Measurements from ENCODE around the gene PCYT2. TPM values are rescaled to one million over a fixed set of nuclear protein-coding genes. Genes with fewer than 3 reads are reported as not detected.
A peak's percentile ranks its signal among the peaks of the same experiment; 100 is the strongest.

The PCYT2 gene
- total RNA-seq, 1 experiment from 2014 or later, result 30.4 TPM

- DNase-seq (ENCODE audit: low read depth), result no peak
Observed at GRCh38 chr17:81944858-81945257, 33.7 kb upstream of the PCYT2 start.

GRCh38 chr17:81942167-81942553, 31.0 kb upstream of the PCYT2 start:
- no peak for DNase-seq (ENCODE audit: low read depth)

- DNase-seq (ENCODE audit: low read depth), result no peak
Observed at GRCh38 chr17:81941484-81942166, 30.4 kb upstream of the PCYT2 start.

GRCh38 chr17:81940538-81941483, 29.6 kb upstream of the PCYT2 start:
- DNase-seq (ENCODE audit: low read depth), result no peak

GRCh38 chr17:81939881-81940385, 28.7 kb upstream of the PCYT2 start:
- DNase-seq (ENCODE audit: low read depth), result no peak

- DNase-seq (ENCODE audit: low read depth), result no peak
Observed at GRCh38 chr17:81939218-81939617, 28.0 kb upstream of the PCYT2 start.

- DNase-seq (ENCODE audit: low read depth), result no peak
Observed at GRCh38 chr17:81935709-81936084, 24.5 kb upstream of the PCYT2 start.

- DNase-seq (ENCODE audit: low read depth), result no peak
Observed at GRCh38 chr17:81934850-81935708, 23.9 kb upstream of the PCYT2 start.

- no peak for DNase-seq (ENCODE audit: low read depth)
Observed at GRCh38 chr17:81934098-81934757, 23.0 kb upstream of the PCYT2 start.

- no peak for DNase-seq (ENCODE audit: low read depth)
Observed at GRCh38 chr17:81933178-81933699, 22.0 kb upstream of the PCYT2 start.

- no peak for DNase-seq (ENCODE audit: low read depth)
Observed at GRCh38 chr17:81932333-81932983, 21.3 kb upstream of the PCYT2 start.

- no peak for DNase-seq (ENCODE audit: low read depth)
Observed at GRCh38 chr17:81931557-81932332, 20.5 kb upstream of the PCYT2 start.

GRCh38 chr17:81931189-81931556, 20.0 kb upstream of the PCYT2 start:
- DNase-seq (ENCODE audit: low read depth), result no peak

- peak; percentile 23 for DNase-seq (ENCODE audit: low read depth)
Observed at GRCh38 chr17:81930142-81931125, 19.2 kb upstream of the PCYT2 start.

GRCh38 chr17:81929253-81930141, 18.3 kb upstream of the PCYT2 start:
- DNase-seq (ENCODE audit: low read depth), result no peak

GRCh38 chr17:81928544-81929252, 17.5 kb upstream of the PCYT2 start:
- DNase-seq (ENCODE audit: low read depth), result no peak

Data from LHCN-M2 (cell line).